K562 (cell line): ENCODE results near the gene FUZ. TPM values are rescaled to one million over a fixed set of nuclear protein-coding genes. Genes with fewer than 3 reads are reported as not detected.
A peak's percentile ranks its signal among the peaks of the same experiment; 100 is the strongest.

Source experiments
- ATAC-seq: fragments of 200-7000 bp; cut with Tn5 transposase; 3 replicates; pipeline ENCODE4 v1.9.1; 2020; ENCODE audit warnings: moderate library complexity
- BruUV-seq: library from RNA; stranded (reverse); fragments of 400-500 nt; replicated peaks from 2 replicates; lab custom pipeline; 2021; lab: Mats Ljungman, UMichigan
- CTCF ChIA-PET: fragments of 300-600 bp; formaldehyde crosslinking; extraction: SDS; loops from one replicate; lab custom pipeline; 2021; ENCODE audit warnings: low intra/inter-chr PET ratio; lab: Yijun Ruan, JAX
- POLR2A ChIA-PET: fragments of 300-600, 350-650 bp; sonication (Branson Sonifier 250); formaldehyde crosslinking; extraction: SDS; loops from one replicate; lab custom pipeline; 2021; ENCODE audit warnings: antibody characterized with exemption, inconsistent platforms; lab: Yijun Ruan, JAX
- DNase-seq, 4 experiments: peaks; one replicate each; pipeline versions ENCODE4 v3.0.0 to v3.0.0-alpha.2; 2011 to 2018; ENCODE audit warnings: low spot score in 3 of 4, mixed read lengths in 3 of 4; ENCODE audit errors: extremely low read depth in 1 of 4
- FAIRE-seq: peaks from 2 replicates; lab custom pipeline; 2011; peaks lifted over from hg19 to GRCh38; lab: Jason Lieb, UNC
- H2AFZ ChIP-seq: 2 replicates; pipeline ENCODE4 v1.6.0; 2011; ENCODE audit warnings: low read depth, low read length, control low read depth, inconsistent platforms
- H3K27ac ChIP-seq: fragments of 200-600 bp; 3 replicates; pipeline ENCODE4 v1.8.0; 2011; ENCODE audit warnings: low read depth, mild to moderate bottlenecking, control low read depth, inconsistent platforms, low read length, moderate library complexity, mixed read lengths; ENCODE audit errors: extremely low read depth
- H3K27me3 ChIP-seq, 2 experiments: fragments of 300-600 bp in 1 of 2; 2 replicates in 1 of 2; 3 replicates in 1 of 2; pipeline versions ENCODE4 v1.6.0 to v1.8.0; 2011; ENCODE audit warnings: inconsistent platforms in 2 of 2, low read length in 2 of 2, mild to moderate bottlenecking in 1 of 2, mixed read lengths in 1 of 2, moderate library complexity in 1 of 2; ENCODE audit not compliant: control insufficient read depth in 2 of 2, insufficient read depth in 2 of 2
- H3K36me3 ChIP-seq: fragments of 300-600 bp; 3 replicates; pipeline ENCODE4 v1.8.0; 2011; ENCODE audit warnings: mild to moderate bottlenecking, low read length, inconsistent platforms; ENCODE audit not compliant: control insufficient read depth, insufficient read depth
- H3K4me1 ChIP-seq, 2 experiments: fragments of 200-600 bp in 1 of 2; replicated peaks in 1 of 2; 2 replicates in 1 of 2; 3 replicates in 1 of 2; pipeline versions ENCODE4 v1.5.1 to v1.8.0; 2011; ENCODE audit warnings: inconsistent platforms in 2 of 2, low read length in 2 of 2, mild to moderate bottlenecking in 1 of 2, mixed read lengths in 1 of 2, moderate library complexity in 1 of 2; ENCODE audit not compliant: control insufficient read depth in 2 of 2, insufficient read depth in 2 of 2
- H3K4me2 ChIP-seq: 2 replicates; pipeline ENCODE4 v1.6.1; 2011; ENCODE audit warnings: low read length, control low read depth, inconsistent platforms, mixed read lengths; ENCODE audit not compliant: insufficient read depth
- H3K4me3 ChIP-seq: fragments of 200-600 bp; sonication (generic), shearing (Covaris generic); 2 replicates; pipeline ENCODE4 v1.5.1; 2016; ENCODE audit warnings: control low read depth, inconsistent platforms
- H3K79me2 ChIP-seq: fragments of 200-600 bp; 3 replicates; pipeline ENCODE4 v1.8.0; 2011; ENCODE audit warnings: low read length, inconsistent platforms; ENCODE audit not compliant: control insufficient read depth, insufficient read depth
- H3K9ac ChIP-seq, 2 experiments: 2 replicates each; pipeline versions ENCODE4 v1.6.0 to v1.6.1; 2011; ENCODE audit warnings: low read depth in 2 of 2, low read length in 2 of 2, control low read depth in 1 of 2, inconsistent platforms in 1 of 2, mild to moderate bottlenecking in 1 of 2, mixed read lengths in 1 of 2; ENCODE audit not compliant: insufficient read depth in 1 of 2
- H3K9me1 ChIP-seq: one replicate; pipeline ENCODE4 v1.6.0; 2011; ENCODE audit warnings: inconsistent platforms, mild to moderate bottlenecking, low read length, moderate library complexity; ENCODE audit not compliant: control insufficient read depth, insufficient read depth
- H3K9me3 ChIP-seq: replicated peaks from 2 replicates; pipeline ENCODE4 v1.5.1; 2011; ENCODE audit warnings: low read depth, low read length, inconsistent platforms; ENCODE audit not compliant: control insufficient read depth, insufficient read depth
- H4K20me1 ChIP-seq: replicated peaks from 2 replicates; pipeline ENCODE4 v1.6.1; 2011; ENCODE audit warnings: low read length, inconsistent platforms, mixed read lengths; ENCODE audit not compliant: control insufficient read depth, insufficient read depth
- AFF1 ChIP-seq, 2 experiments: fragments of 450-650 bp; IDR thresholded peaks; 2 replicates each; pipeline ENCODE4 v1.6.1; 2018; ENCODE audit warnings: mild to moderate bottlenecking in 2 of 2, low read depth in 1 of 2; ENCODE audit not compliant: partially characterized antibody in 2 of 2
- RNF219 ChIP-seq: fragments of 250-450 bp; sonication (Bioruptor Pico); IDR thresholded peaks from 2 replicates; pipeline ENCODE4 v1.5.0; 2022; ENCODE audit warnings: mild to moderate bottlenecking
- ZNF316 ChIP-seq: fragments of 450-650 bp; IDR thresholded peaks from 2 replicates; pipeline ENCODE4 v1.6.1; 2016
- ZNF512 ChIP-seq: IDR thresholded peaks from 2 replicates; pipeline ENCODE4 v1.6.1; 2016; ENCODE audit warnings: missing genetic modification characterization, missing compliant biosample characterization
- ZNF77 ChIP-seq: fragments of 250-450 bp; sonication (Bioruptor Pico); IDR thresholded peaks from 2 replicates; pipeline ENCODE4 v1.5.0; 2020
- WGBS: fragments of 100-300 bp; shearing (Covaris generic); methylation state at CpG from one replicate; pipeline ENCODE4 v1.1.6; 2016; ENCODE audit warnings: low coverage, mixed read lengths; ENCODE audit not compliant: insufficient coverage; ENCODE audit errors: missing lambda C conversion rate; 5-methylcytosine and 5-hydroxymethylcytosine counted together
- in situ Hi-C: fragments of 300-500 bp; cut with MboI; formaldehyde crosslinking; loops from 4 replicates; pipeline ENCODE4 v1.15.0; 2018; ENCODE audit warnings: inconsistent platforms, mixed read lengths
- intact Hi-C: fragments of 100-400 bp; cut with micrococcal nuclease; formaldehyde crosslinking; loops from 2 replicates; pipeline ENCODE4 v1.14.2; 2022
- polyA plus RNA-seq, 8 experiments: library from polyadenylated mRNA; depleted of rRNA in 4 of 8; stranded (reverse) in 5 of 8; unstranded in 3 of 8; fragments of >200 nt; fragmentation: Nextera tagmentation in 2 of 8; fragmentation: Illumina TruSeq in 1 of 8; extraction: Ambion mirVana in 2 of 8; extraction: Trizol in 1 of 8; gene quantifications; 2 replicates each; pipeline versions ENCODE4 v1.2.1 to v1.2.3, GENCODE V29; 2011 to 2014; ENCODE audit warnings: inconsistent platforms in 1 of 8, missing spikeins in 1 of 8
- total RNA-seq, 7 experiments: library from RNA; depleted of rRNA in 6 of 7; stranded (reverse); fragments of >200 nt in 6 of 7; fragmentation: Illumina TruSeq in 2 of 7; extraction: Trizol in 2 of 7; gene quantifications; 2 replicates each; pipeline versions ENCODE4 v1.2.1 to v1.2.3, GENCODE V29; 2011 to 2021; ENCODE audit warnings: low replicate concordance in 1 of 7

FUZ gene
- total and polyA plus RNA-seq, 9 of the 15 experiments (the other 6 are each of a cell fraction or from before 2014, with no cell fraction given), result 0.17 to 7.6 (median 3.6) TPM; not detected in 1

- POLR2A ChIA-PET, result interaction anchor here (0.9 to 1.2 kb wide), 4 partner anchors 12 to 138 kb away, joined by 4 to 6 read pairs (median 5); no protein-coding TSS in a partner anchor
- H3K79me2 ChIP-seq, result peaks cover 9% of the 10 kb centered on the region
- no peaks in the 10 kb centered on the region for H3K27me3 ChIP-seq
- 83% methylated on average over 1 of the region's 1 CpG for WGBS
- peak overlapping the region; percentile 21; the same call in 1 of the 2 replicates for H3K4me2 ChIP-seq
- no peaks in the 10 kb centered on the region for H3K9me1 ChIP-seq
- in situ Hi-C loops, result no loop called here
- no TSS peak for BruUV-seq
- H3K4me3 ChIP-seq, result no peak overlapping the region
- H4K20me1 ChIP-seq, result no peaks in the 10 kb centered on the region
- CTCF ChIA-PET, result no interaction called here
- no peak for DNase-seq
- no peak for ATAC-seq
- H3K27ac ChIP-seq, result peak overlapping the region; percentile 68; the same call in 2 of the 3 replicates
- H3K4me1 ChIP-seq, result peaks cover 6 to 38% of the 10 kb centered on the region in 2 experiments
- intact Hi-C loops, result no loop called here
- H3K36me3 ChIP-seq, result no peaks in the 10 kb centered on the region
- H3K9me3 ChIP-seq, result no peaks in the 10 kb centered on the region
- peak overlapping the region; percentile 36 to 47; a peak in 3 of 4 replicates for H3K9ac ChIP-seq
- no peak for FAIRE-seq
- peak; percentile 76 for TF ChIP-seq ZNF512 (tag)
- no peak for TF ChIP-seq RNF219 (CRISPR knock-in tag)
- 0 out of 2 replicates have a peak, but pooled peaks have one; percentile 13 for TF ChIP-seq ZNF316
- no peak for TF ChIP-seq ZNF77 (CRISPR knock-in tag)
- peak in 1 of 2 experiments; percentile 22 for TF ChIP-seq AFF1 (IDR thresholded peaks at IDR 0.05; ENCODE audit: low read depth in 1 of 2, partially characterized antibody in 2 of 2)
- H2AFZ ChIP-seq, result peak overlapping the region; percentile 87
Measured at GRCh38 chr19:49814010-49814409, 918 bp upstream of the FUZ start.
